ENCODE results near the gene SMAGP.
"Not testable (repeated sequence)": the region's sequence is repeated elsewhere in the genome, so short reads cannot be mapped to it uniquely, and the experiment has no call there.

Gene SMAGP

GRCh38 chr12:51270067-51270950 is at the start of gene SMAGP:
Gene SMAGP (minus strand): TSS chr12:51270415. CDS start chr12:51269278, 1,137 bp downstream.
- DNase-seq (ENCODE audit: low read depth): no peak

GRCh38 chr12:51318846-51319599 is 48.8 kb upstream of the SMAGP start:
- no peak for DNase-seq (ENCODE audit: low read depth)

- DNase-seq (ENCODE audit: low read depth): not testable (repeated sequence)
Observed at GRCh38 chr12:51318057-51318806, 48.0 kb upstream of the SMAGP start.

GRCh38 chr12:51311389-51311788 is 41.2 kb upstream of the SMAGP start:
- no peak for DNase-seq (ENCODE audit: low read depth)

- no peak for DNase-seq (ENCODE audit: low read depth)
Observed at GRCh38 chr12:51307655-51308593, 37.7 kb upstream of the SMAGP start.

GRCh38 chr12:51306507-51306906 is 36.3 kb upstream of the SMAGP start:
- DNase-seq (ENCODE audit: low read depth): no peak

GRCh38 chr12:51300768-51301167 is 30.6 kb upstream of the SMAGP start:
- not testable (repeated sequence) for DNase-seq (ENCODE audit: low read depth)

- no peak for DNase-seq (ENCODE audit: low read depth)
Observed at GRCh38 chr12:51295651-51296050, 25.4 kb upstream of the SMAGP start.

- not testable (repeated sequence) for DNase-seq (ENCODE audit: low read depth)
Observed at GRCh38 chr12:51294097-51294496, 23.9 kb upstream of the SMAGP start.

- DNase-seq (ENCODE audit: low read depth): no peak
Observed at GRCh38 chr12:51293696-51294095, 23.5 kb upstream of the SMAGP start.

GRCh38 chr12:51291603-51292513 is 21.6 kb upstream of the SMAGP start:
- not testable (repeated sequence) for DNase-seq (ENCODE audit: low read depth)

GRCh38 chr12:51285843-51286242 is 15.6 kb upstream of the SMAGP start:
- DNase-seq (ENCODE audit: low read depth): no peak

- DNase-seq (ENCODE audit: low read depth): no peak
Observed at GRCh38 chr12:51281202-51281924, 11.1 kb upstream of the SMAGP start.

- no peak for DNase-seq (ENCODE audit: low read depth)
Observed at GRCh38 chr12:51275088-51275487, 4.9 kb upstream of the SMAGP start.

- not testable (repeated sequence) for DNase-seq (ENCODE audit: low read depth)
Observed at GRCh38 chr12:51272810-51273209, 2.6 kb upstream of the SMAGP start.

GRCh38 chr12:51270951-51271518 is 820 bp upstream of the SMAGP start:
- DNase-seq (ENCODE audit: low read depth): no peak

- peak; percentile 41 for DNase-seq (ENCODE audit: low read depth)
Observed at GRCh38 chr12:51269174-51270066, 795 bp downstream of the SMAGP start.

- no peak for DNase-seq (ENCODE audit: low read depth)
Observed at GRCh38 chr12:51265024-51265423, 5.2 kb downstream of the SMAGP start.

Measured in activated T-cell treated with anti-CD3 and anti-CD28 coated beads for 24 hours (primary cell).